Neural cell (in vitro differentiated cells): ENCODE measurements around the gene CEP128.

Source experiments
- CTCF ChIP-seq: fragments of 450-650 bp; IDR thresholded peaks from 2 replicates; pipeline ENCODE4 v1.5.1; 2014; ENCODE audit warnings: antibody characterized with exemption, mild to moderate bottlenecking, moderate library complexity; ENCODE audit not compliant: poor library complexity, severe bottlenecking
- EP300 ChIP-seq: fragments of 450-650 bp; conservative IDR thresholded peaks from 2 replicates; pipeline ENCODE4 v1.6.1; 2014; ENCODE audit warnings: antibody characterized with exemption, mild to moderate bottlenecking, moderate library complexity; ENCODE audit not compliant: poor library complexity, severe bottlenecking
- POLR2AphosphoS5 ChIP-seq: IDR thresholded peaks from 2 replicates; pipeline ENCODE4 v1.6.1; 2012

GRCh38 chr14:80545935-80546854, 395.3 kb downstream of the CEP128 start:
- TF ChIP-seq EP300 (no peak), CTCF (no peak), POLR2AphosphoS5 (no peak)
